HuH-7.5 (cell line): Measurements from ENCODE around the gene PIK3C2A.

Source experiments
- DNase-seq: peaks from one replicate; pipeline ENCODE4 v3.0.0; 2011; ENCODE audit warnings: low spot score

Gene PIK3C2A

GRCh38 chr11:17217401-17217800, 9.6 kb upstream of the PIK3C2A start:
- no peak for DNase-seq

DNA sequence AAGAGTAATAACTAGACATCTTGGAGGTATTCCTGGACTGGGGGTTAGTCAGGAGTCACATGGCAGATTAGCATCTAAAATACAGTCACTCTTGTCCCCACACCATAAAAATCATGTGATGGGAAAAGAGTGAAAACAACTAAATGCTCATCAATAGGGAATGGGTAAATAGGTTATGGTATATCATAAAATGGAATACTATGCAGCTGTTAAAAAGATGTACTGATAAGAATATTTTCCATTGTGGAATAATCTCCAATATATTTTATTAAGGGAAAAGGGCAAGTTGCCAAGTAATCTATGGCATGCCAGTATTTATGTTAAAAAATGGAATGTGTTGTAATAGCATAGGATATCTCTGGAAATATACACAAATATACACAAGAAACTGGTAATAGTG, 6.6 kb upstream of the PIK3C2A start:
- DNase-seq, result no peak

DNA sequence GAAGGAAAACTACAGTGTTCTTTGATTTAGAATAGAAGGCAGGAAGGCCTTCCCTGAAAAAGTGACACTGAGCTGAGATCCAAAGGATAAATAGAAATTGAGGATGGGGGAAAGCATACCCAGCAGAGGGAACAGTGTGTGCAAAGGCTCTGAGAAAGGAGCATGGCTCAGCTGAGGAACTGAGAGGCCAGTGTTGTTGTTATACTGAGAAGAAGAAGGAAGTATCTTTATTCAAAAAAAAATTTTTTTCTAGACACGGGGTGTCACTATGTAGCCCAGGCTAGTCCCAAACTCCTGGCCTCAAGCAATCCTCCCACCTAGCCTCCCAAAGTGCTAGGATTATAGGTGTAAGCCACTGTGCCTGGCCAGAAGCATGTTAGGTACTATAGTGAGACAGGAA, 3.5 kb upstream of the PIK3C2A start:
- no peak for DNase-seq

DNA sequence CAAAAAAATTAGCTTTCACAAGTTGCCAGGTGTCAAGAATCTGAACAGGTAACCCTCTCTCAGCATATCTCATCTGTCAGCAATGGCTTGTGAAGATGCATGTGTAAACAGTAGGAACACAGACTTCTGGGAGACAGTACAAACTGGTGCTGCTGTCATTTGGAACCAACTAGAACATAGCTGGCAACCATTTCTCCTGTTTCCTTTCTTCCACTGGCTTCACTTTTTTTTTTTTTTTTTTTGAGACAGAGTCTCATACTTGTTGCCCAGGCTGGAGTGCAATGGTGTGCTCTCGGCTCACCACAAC, 2.1 kb upstream of the PIK3C2A start:
- DNase-seq, result no peak

DNA sequence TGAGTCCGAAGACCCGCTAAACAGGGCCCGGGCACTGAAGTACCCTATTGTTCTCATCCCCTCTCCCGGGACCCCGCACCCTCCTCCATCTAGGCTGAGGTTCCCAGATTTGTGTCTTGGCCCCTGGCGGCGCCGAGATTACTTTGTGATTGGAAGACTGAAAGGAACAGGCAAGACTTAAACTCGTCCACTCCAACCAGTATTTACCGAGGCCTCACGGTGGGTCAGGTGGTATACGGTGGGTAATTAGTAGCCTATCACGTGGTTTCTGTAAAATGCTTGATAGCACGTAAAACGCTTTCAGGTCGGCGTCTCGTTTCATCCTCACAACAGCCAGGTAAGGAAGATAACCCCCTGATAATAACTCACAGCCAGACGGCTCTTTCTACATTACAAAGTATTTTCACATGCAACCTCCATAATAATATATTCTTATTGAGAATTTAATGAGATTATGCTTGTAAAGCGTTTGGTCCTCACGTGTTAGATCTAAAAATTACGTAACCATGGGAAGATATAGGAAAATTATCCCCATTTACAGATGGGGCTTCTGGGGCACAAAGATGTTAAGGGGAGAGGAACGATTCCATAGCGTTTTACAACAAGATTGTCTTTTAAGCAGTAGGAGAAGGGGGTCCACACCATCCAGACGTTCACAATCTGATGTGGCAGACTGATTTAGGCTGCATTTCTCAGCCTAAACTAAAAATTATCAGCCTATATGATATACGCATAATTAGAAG, 642 bp upstream of the PIK3C2A start:
- DNase-seq, result peak; percentile 56

DNA sequence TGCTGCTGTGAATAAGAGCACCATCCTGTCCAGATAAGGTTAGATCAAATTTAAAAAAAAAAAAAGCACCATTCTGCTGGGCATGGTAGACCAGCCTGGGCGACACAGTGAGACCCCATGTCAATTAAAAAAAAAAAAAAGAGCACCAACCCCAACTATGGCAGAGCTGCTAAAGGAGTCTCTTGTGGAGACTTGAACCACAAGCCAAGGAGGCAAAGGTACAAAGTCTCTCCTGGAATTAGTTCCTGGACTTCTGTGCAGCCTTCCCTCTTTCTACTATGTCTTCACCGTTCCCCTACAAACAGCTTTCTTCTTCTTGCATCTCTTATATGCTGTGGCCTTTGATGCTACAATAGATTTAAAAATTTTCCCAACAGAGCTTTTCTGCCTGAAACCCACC, 1.3 kb downstream of the PIK3C2A start:
- DNase-seq, result no peak

- no peak for DNase-seq
Observed at GRCh38 chr11:17197431-17197898, 10.3 kb downstream of the PIK3C2A start.

DNA sequence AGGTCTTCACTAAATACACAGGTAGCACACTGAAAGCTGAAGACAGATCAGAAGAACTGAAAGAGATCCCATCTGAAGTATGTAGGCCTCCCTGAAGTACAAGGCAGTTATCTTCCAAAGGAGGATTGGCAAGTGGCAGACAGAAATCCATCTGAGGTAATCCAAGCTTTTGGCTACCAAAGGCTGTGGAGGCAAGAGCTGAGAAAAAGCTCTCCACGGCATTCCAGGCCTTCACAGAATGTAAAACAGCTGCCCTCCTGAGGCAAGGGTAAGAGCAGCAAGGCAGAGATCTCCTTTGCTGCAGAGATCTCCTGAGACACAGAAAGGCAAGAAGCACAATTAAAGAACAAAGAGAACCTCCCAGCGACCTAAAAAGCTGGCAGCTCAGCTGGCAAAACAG, 19.1 kb downstream of the PIK3C2A start:
- no peak for DNase-seq

DNA sequence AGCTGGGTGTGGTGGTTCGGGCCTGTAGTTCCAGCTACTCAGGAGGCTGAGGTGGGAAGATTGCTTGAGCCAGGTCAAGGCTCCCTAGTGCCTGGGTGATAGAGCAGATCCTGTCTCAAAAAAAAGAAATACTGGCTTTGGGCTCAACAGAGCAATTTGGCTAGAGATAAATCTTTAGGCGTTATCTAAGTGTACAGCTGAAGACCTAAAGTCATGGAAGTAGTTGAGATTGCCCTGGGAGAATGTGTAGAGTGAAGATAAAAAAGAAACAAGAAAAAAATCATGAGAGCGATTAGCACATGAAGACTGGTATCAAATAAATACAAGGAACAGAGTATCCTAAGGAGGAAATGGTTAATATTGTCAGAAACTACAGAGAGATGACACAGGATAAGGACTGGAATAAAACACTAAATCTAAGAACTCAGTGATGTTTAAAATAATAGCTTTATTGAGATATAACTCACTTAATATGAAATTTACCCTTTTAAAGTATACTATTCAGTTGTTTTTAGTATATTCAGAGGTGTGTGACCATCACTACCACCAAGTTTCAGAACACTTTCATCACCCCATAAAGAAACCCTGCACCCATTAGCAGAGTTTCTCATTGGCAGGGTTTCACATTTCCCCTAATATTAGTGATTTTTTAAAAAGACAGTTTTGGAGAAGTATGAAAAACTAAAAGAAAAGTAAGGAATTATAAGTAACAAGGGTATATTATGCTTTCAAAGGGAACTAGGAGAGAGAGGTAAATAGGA, 20.7 kb downstream of the PIK3C2A start:
- DNase-seq, result no peak

- no peak for DNase-seq
Observed at GRCh38 chr11:17185938-17186337, 21.8 kb downstream of the PIK3C2A start.

DNA sequence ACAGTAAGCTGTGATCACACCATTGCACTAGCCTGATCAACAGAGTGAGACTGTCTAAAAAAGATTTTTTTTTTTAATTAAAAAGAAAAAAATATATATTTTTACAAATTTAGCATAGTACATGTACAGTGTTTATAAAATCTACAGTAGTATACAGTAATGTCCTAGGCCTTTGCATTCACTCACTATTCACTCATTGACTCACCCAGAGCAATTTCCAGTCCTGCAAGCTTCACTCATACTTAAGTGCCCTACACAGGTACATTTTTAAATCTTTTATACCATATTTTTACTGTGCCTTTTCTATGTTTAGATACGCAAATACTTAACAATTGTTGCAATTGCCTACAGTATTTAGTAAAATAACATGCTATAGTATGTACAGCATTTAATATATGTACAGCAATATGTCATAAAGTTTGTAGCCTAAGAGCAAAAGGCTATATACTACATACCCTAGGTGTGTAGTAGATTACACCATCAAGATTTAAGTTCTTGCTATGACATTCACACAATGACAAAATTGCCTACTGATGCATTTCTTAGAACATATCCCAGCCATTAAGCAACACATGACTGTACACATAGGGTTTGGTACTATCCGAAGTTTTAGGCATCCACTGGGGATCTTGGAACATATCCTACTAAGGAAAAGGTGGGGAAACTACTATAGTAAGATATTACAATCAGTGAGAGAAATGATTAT, 22.8 kb downstream of the PIK3C2A start:
- DNase-seq, result no peak

DNA sequence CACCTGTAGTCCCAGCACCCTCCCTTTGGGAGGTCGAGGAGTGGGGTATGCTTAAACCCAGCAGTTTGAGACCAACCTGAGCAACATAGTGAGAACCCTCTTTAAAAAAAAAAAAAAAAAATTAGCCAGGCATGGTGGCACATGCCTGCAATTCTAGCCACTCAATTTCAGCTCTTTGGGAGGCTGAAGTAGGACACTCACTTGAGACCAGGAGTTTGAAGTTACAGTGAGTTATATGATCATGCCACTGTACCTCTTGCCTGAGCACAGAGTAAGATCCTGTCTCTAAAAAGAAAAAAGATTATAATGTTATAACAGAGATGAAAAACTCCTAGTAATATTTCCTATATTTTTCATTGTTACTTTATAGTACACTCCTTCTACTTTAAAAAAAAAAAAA, 23.9 kb downstream of the PIK3C2A start:
- no peak for DNase-seq

- DNase-seq, result no peak
Observed at GRCh38 chr11:17179970-17180369, 27.8 kb downstream of the PIK3C2A start.

DNA sequence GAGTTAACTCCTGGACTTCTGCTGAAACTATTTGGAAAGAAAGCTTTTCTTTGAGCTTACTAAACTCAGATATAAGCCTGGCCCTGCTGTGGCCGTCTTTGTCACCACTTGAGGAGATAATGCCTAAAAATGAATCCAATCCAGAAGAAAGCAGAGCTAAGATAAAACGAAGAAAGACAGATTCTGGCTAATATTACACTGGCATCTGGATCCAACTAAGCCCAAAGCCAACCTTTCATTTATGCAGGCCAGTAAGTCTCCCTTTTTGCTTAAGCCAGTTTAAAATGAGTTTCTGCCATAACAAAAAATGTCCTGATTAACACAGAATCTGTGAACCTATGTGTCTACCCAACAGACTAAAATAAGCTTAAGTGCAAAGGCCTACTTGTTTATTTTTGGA, 34.5 kb downstream of the PIK3C2A start:
- DNase-seq, result no peak

DNA sequence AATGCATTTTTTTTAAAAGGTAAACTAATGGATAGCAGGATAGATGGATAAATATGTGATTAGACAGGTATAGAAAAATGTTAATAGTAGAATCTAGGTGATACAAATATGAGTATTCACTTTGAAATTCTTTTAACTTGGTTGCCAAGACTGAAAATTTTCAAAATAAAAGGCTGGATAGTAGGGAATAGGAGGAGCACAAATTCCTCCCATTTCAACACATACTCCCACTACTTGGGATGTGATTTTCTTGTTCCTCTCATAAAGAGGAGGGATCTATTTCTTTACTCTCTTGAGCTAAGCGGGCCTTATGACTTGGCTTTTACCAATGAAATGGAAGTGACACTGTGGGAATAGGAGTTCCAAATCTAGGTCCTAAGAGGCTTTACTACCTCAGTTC, 35.9 kb downstream of the PIK3C2A start:
- DNase-seq, result no peak

DNA sequence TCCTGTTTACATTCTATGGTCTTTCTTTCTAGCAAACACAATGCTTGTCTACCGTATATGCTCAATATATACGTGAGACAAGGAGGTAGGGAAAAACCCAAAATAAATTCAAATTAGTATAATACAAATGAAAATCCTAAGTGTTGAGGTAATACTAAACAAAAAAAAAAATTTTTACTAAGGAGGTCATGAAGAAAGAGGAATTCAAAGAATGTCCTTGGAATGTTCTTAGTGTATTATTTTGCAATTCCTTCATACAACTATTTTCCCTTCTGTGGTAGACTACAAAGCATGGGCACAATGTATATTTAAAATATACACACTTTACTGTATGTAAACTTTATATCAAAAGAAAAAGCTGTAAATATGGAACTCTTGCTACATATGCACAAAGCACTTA, 36.4 kb downstream of the PIK3C2A start:
- DNase-seq, result no peak

DNA sequence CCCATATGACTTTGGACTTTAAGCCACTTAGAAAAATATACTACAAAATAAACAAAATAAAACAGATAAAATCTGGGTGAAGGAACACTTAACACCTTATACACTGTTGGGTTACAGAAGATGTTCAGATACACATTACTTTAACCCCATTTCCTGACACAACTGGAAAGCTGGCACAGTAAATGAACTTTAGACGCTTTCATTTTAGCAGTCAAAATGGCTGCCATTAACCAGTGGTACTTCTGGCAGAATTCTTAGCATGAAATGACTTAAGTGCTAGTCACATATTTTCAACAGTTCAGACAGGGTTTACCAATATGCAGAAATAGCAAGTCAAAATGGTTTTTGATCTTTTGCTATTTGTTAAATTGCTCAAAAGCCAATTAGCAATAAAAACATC, 37.9 kb downstream of the PIK3C2A start:
- DNase-seq, result no peak

- DNase-seq, result no peak
Observed at GRCh38 chr11:17165247-17165890, 42.4 kb downstream of the PIK3C2A start.

GRCh38 chr11:17164361-17165246, 43.2 kb downstream of the PIK3C2A start:
- DNase-seq, result peak; percentile 22

GRCh38 chr11:17163736-17164135, 44.0 kb downstream of the PIK3C2A start:
- no peak for DNase-seq

GRCh38 chr11:17163291-17163690, 44.5 kb downstream of the PIK3C2A start:
- DNase-seq, result no peak

GRCh38 chr11:17162376-17162775, 45.4 kb downstream of the PIK3C2A start:
- DNase-seq, result no peak
